ENCODE measurements around the gene FANCI. TPM values are rescaled to one million over a fixed set of nuclear protein-coding genes. Genes with fewer than 3 reads are reported as not detected.

FANCI gene
- total RNA-seq, 1 experiment from 2014 or later, result 60.3 TPM

- H3K9me2 ChIP-seq (replicated peaks; ENCODE audit: insufficient read depth, low read length), result no peaks in the 10 kb centered on the region
- DNase-seq, result no peak
- H3K4me2 ChIP-seq (ENCODE audit: low read depth, low read length, poor library complexity, severe bottlenecking), result no peak overlapping the region
- no peaks in the 10 kb centered on the region for H3K36me3 ChIP-seq (ENCODE audit: insufficient read depth, low read length)
- no peaks in the 10 kb centered on the region for H3K9me3 ChIP-seq (ENCODE audit: low read length)
- no peak overlapping the region for H3K9ac ChIP-seq (ENCODE audit: low read length)
- no peak overlapping the region for H3K27ac ChIP-seq (ENCODE audit: low read length)
- no peak overlapping the region for H2AFZ ChIP-seq (ENCODE audit: low read length)
- H3K4me1 ChIP-seq (ENCODE audit: low read length), result peaks cover 3% of the 10 kb centered on the region
- no peaks in the 10 kb centered on the region for H4K20me1 ChIP-seq (ENCODE audit: insufficient read depth, low read depth, low read length)
- no peak overlapping the region for H3K4me3 ChIP-seq (ENCODE audit: low read length)
- no peaks in the 10 kb centered on the region for H3K79me2 ChIP-seq (ENCODE audit: low read length)
- no peaks in the 10 kb centered on the region for H3K27me3 ChIP-seq (ENCODE audit: low read length)
Measured at GRCh38 chr15:89211678-89212170, 32.1 kb upstream of the FANCI start.

- Histone ChIP-seq H3K27ac (ENCODE audit: low read length) (no peak overlapping the region), H3K4me3 (ENCODE audit: low read length) (no peak overlapping the region), H3K4me2 (ENCODE audit: low read depth, low read length, poor library complexity, severe bottlenecking) (no peak overlapping the region), H4K20me1 (ENCODE audit: insufficient read depth, low read depth, low read length) (no peaks in the 10 kb centered on the region), H3K9ac (ENCODE audit: low read length) (no peak overlapping the region), H3K9me3 (ENCODE audit: low read length) (no peaks in the 10 kb centered on the region), H3K9me2 (replicated peaks; ENCODE audit: insufficient read depth, low read length) (no peaks in the 10 kb centered on the region), H3K36me3 (ENCODE audit: insufficient read depth, low read length) (no peaks in the 10 kb centered on the region), H2AFZ (ENCODE audit: low read length) (no peak overlapping the region), H3K27me3 (ENCODE audit: low read length) (no peaks in the 10 kb centered on the region), H3K4me1 (ENCODE audit: low read length) (no peaks in the 10 kb centered on the region), H3K79me2 (ENCODE audit: low read length) (no peaks in the 10 kb centered on the region)
- no peak for DNase-seq
Measured at GRCh38 chr15:89215627-89216026, 28.2 kb upstream of the FANCI start.

DNA sequence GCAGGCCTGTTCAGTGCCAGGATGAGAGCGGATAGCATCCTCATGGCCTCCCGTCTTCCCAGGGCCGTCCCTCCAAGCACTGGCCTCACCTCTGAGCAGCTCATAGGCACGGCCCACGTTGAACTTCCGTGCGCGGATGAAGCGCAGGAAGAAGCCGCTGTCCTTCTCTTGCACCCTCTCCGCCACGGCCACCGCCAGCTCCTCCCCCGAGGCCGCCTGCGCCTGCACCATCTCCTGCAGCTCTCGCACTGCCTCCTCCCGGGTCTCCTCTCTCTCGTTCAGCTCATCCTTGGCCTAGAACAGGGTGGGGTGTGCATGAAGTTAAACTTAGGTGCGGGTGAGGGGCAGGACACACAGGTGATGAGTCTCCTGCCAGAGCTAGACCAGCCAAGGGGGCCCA lies 26.7 kb upstream of the FANCI start:
- Histone ChIP-seq H3K4me1 (ENCODE audit: low read length) (no peaks in the 10 kb centered on the region), H3K4me2 (ENCODE audit: low read depth, low read length, poor library complexity, severe bottlenecking) (no peak overlapping the region), H4K20me1 (ENCODE audit: insufficient read depth, low read depth, low read length) (no peaks in the 10 kb centered on the region), H3K9me2 (replicated peaks; ENCODE audit: insufficient read depth, low read length) (no peaks in the 10 kb centered on the region), H3K27me3 (ENCODE audit: low read length) (no peaks in the 10 kb centered on the region), H3K4me3 (ENCODE audit: low read length) (no peak overlapping the region), H3K9ac (ENCODE audit: low read length) (no peak overlapping the region), H3K79me2 (ENCODE audit: low read length) (no peaks in the 10 kb centered on the region), H3K36me3 (ENCODE audit: insufficient read depth, low read length) (no peaks in the 10 kb centered on the region), H3K27ac (ENCODE audit: low read length) (no peak overlapping the region), H3K9me3 (ENCODE audit: low read length) (no peaks in the 10 kb centered on the region), H2AFZ (ENCODE audit: low read length) (no peak overlapping the region)
- DNase-seq, result no peak

DNA sequence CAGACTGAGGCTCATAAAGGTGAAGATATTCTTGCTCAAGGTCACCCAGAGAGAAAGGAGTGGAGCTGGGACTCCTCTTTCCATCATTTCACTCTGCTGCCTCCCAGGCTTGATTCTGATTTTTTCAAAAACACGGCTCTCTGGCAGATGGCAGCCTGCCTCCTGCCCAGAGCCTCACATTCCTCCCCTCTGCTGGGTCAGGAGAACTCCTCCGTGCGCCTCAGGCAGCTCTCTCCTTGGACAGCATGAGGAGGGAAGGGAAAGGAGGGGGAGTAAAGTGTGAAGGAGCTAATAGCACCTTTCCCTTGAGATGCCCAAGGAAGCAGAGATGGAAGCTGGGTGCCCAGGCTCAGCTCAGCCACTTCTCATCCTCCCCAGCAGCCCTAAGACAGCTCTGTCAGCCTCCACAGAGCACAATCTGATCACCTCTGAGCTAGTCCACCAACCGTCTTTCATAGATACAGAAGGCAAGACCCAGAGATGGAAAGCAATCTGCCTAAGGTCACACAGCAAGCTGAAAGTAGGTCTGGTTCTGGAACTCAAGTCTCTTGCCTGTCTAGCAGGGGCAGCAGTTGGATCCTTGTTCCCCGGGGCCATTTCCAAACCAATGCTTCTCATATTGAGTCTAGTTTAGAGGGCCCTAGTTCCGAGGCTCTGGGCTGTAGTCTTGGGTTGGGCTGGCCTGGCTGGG lies 25.9 kb upstream of the FANCI start:
- no peaks in the 10 kb centered on the region for H4K20me1 ChIP-seq (ENCODE audit: insufficient read depth, low read depth, low read length)
- DNase-seq, result no peak
- H3K36me3 ChIP-seq (ENCODE audit: insufficient read depth, low read length), result no peaks in the 10 kb centered on the region
- H3K4me3 ChIP-seq (ENCODE audit: low read length), result no peak overlapping the region
- H3K9me2 ChIP-seq (replicated peaks; ENCODE audit: insufficient read depth, low read length), result no peaks in the 10 kb centered on the region
- no peaks in the 10 kb centered on the region for H3K79me2 ChIP-seq (ENCODE audit: low read length)
- no peak overlapping the region for H2AFZ ChIP-seq (ENCODE audit: low read length)
- no peak overlapping the region for H3K9ac ChIP-seq (ENCODE audit: low read length)
- H3K27ac ChIP-seq (ENCODE audit: low read length), result no peak overlapping the region
- H3K4me1 ChIP-seq (ENCODE audit: low read length), result no peaks in the 10 kb centered on the region
- no peaks in the 10 kb centered on the region for H3K9me3 ChIP-seq (ENCODE audit: low read length)
- no peaks in the 10 kb centered on the region for H3K27me3 ChIP-seq (ENCODE audit: low read length)
- H3K4me2 ChIP-seq (ENCODE audit: low read depth, low read length, poor library complexity, severe bottlenecking), result no peak overlapping the region

GRCh38 chr15:89218531-89218930 lies 25.2 kb upstream of the FANCI start:
- Histone ChIP-seq H4K20me1 (ENCODE audit: insufficient read depth, low read depth, low read length) (no peaks in the 10 kb centered on the region), H3K4me1 (ENCODE audit: low read length) (no peaks in the 10 kb centered on the region), H3K27me3 (ENCODE audit: low read length) (no peaks in the 10 kb centered on the region)

DNA sequence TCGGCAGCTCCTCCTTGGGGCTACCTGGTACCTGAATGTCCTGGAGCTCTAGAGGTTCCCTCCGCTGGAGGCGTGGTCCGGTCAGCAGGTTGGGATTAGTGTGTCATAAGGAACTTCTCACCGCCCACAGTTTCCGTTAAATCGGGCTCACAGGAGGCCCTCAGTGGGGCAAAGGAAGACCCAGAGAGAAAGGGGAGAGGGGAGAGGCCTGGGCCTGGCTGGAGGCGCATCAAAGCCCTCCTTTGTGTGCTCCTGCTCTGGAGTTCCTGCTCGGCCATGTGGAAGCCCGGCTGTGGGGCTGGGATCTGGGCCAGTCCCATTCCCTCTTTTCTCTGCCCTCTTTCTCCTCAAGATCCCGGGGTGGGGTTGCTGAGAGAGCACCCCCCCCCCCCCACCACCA lies 22.2 kb upstream of the FANCI start, which contains the start of gene RLBP1:
Gene RLBP1 (minus strand): TSS at position 37 of the 400 bp plus-strand sequence. CDS start 2,604 bp downstream, outside the sequence.
- Histone ChIP-seq H3K27me3 (ENCODE audit: low read length) (no peaks in the 10 kb centered on the region), H3K9me3 (ENCODE audit: low read length) (no peaks in the 10 kb centered on the region), H3K9me2 (replicated peaks; ENCODE audit: insufficient read depth, low read length) (no peaks in the 10 kb centered on the region), H4K20me1 (ENCODE audit: insufficient read depth, low read depth, low read length) (no peaks in the 10 kb centered on the region), H3K27ac (ENCODE audit: low read length) (no peak within 1 kb of the TSS), H2AFZ (ENCODE audit: low read length) (no peak within 1 kb of the TSS), H3K9ac (ENCODE audit: low read length) (no peak within 1 kb of the TSS), H3K4me1 (ENCODE audit: low read length) (no peaks in the 10 kb centered on the region), H3K36me3 (ENCODE audit: insufficient read depth, low read length) (no peaks in the 10 kb centered on the region), H3K4me3 (ENCODE audit: low read length) (no peak within 1 kb of the TSS), H3K79me2 (ENCODE audit: low read length) (no peaks in the 10 kb centered on the region), H3K4me2 (ENCODE audit: low read depth, low read length, poor library complexity, severe bottlenecking) (no peak within 1 kb of the TSS)
- DNase-seq, result no peak

More at GRCh38 chr15:89218531-89218930, 25.2 kb upstream of the FANCI start:
- H3K4me3 ChIP-seq (ENCODE audit: low read length), result no peak overlapping the region
- H3K9me2 ChIP-seq (replicated peaks; ENCODE audit: insufficient read depth, low read length), result no peaks in the 10 kb centered on the region
- no peak overlapping the region for H3K9ac ChIP-seq (ENCODE audit: low read length)
- H3K36me3 ChIP-seq (ENCODE audit: insufficient read depth, low read length), result no peaks in the 10 kb centered on the region
- no peak overlapping the region for H3K27ac ChIP-seq (ENCODE audit: low read length)
- no peaks in the 10 kb centered on the region for H3K79me2 ChIP-seq (ENCODE audit: low read length)
- no peak overlapping the region for H2AFZ ChIP-seq (ENCODE audit: low read length)
- no peak overlapping the region for H3K4me2 ChIP-seq (ENCODE audit: low read depth, low read length, poor library complexity, severe bottlenecking)
- H3K9me3 ChIP-seq (ENCODE audit: low read length), result no peaks in the 10 kb centered on the region
- DNase-seq, result no peak

- Histone ChIP-seq H3K79me2 (ENCODE audit: low read length) (no peaks in the 10 kb centered on the region), H3K27me3 (ENCODE audit: low read length) (no peaks in the 10 kb centered on the region), H3K4me1 (ENCODE audit: low read length) (no peaks in the 10 kb centered on the region), H3K4me2 (ENCODE audit: low read depth, low read length, poor library complexity, severe bottlenecking) (no peak overlapping the region), H2AFZ (ENCODE audit: low read length) (no peak overlapping the region), H3K27ac (ENCODE audit: low read length) (no peak overlapping the region), H4K20me1 (ENCODE audit: insufficient read depth, low read depth, low read length) (no peaks in the 10 kb centered on the region), H3K9ac (ENCODE audit: low read length) (no peak overlapping the region), H3K4me3 (ENCODE audit: low read length) (no peak overlapping the region), H3K9me2 (replicated peaks; ENCODE audit: insufficient read depth, low read length) (no peaks in the 10 kb centered on the region), H3K9me3 (ENCODE audit: low read length) (no peaks in the 10 kb centered on the region), H3K36me3 (ENCODE audit: insufficient read depth, low read length) (no peaks in the 10 kb centered on the region)
- no peak for DNase-seq
Measured at GRCh38 chr15:89225588-89225987, 18.2 kb upstream of the FANCI start.

GRCh38 chr15:89226359-89227221 lies 17.2 kb upstream of the FANCI start:
- Histone ChIP-seq H3K27ac (ENCODE audit: low read length) (no peak overlapping the region), H3K9ac (ENCODE audit: low read length) (no peak overlapping the region), H3K4me1 (ENCODE audit: low read length) (no peaks in the 10 kb centered on the region), H3K79me2 (ENCODE audit: low read length) (no peaks in the 10 kb centered on the region), H2AFZ (ENCODE audit: low read length) (no peak overlapping the region), H3K4me3 (ENCODE audit: low read length) (no peak overlapping the region), H3K36me3 (ENCODE audit: insufficient read depth, low read length) (no peaks in the 10 kb centered on the region), H3K9me3 (ENCODE audit: low read length) (no peaks in the 10 kb centered on the region), H3K9me2 (replicated peaks; ENCODE audit: insufficient read depth, low read length) (no peaks in the 10 kb centered on the region), H3K27me3 (ENCODE audit: low read length) (no peaks in the 10 kb centered on the region), H3K4me2 (ENCODE audit: low read depth, low read length, poor library complexity, severe bottlenecking) (no peak overlapping the region), H4K20me1 (ENCODE audit: insufficient read depth, low read depth, low read length) (no peaks in the 10 kb centered on the region)
- DNase-seq, result no peak
